K562 (cell line): ENCODE data around the gene TPSAB1.

Experiments
- CBX2 ChIP-seq: fragments of 200-600 bp; sonication (generic); IDR thresholded peaks from one replicate; pipeline ENCODE4 v1.6.1; 2012; ENCODE audit warnings: mild to moderate bottlenecking, low read length, inconsistent platforms; ENCODE audit not compliant: insufficient read depth, poor library complexity, severe bottlenecking
- E2F4 ChIP-seq: sonication (generic); formaldehyde crosslinking; IDR thresholded peaks from 2 replicates; pipeline ENCODE4 v1.8.0; 2022; ENCODE audit warnings: mild to moderate bottlenecking, low read depth, missing genetic modification reagents
- ETS1 ChIP-seq: conservative IDR thresholded peaks from 2 replicates; pipeline ENCODE4 v1.6.1; 2011; ENCODE audit warnings: low read depth, mild to moderate bottlenecking, low read length; ENCODE audit not compliant: control insufficient read depth
- KDM1A ChIP-seq, 2 experiments: fragments of 450-650 bp; IDR thresholded peaks; 2 replicates each; pipeline ENCODE4 v1.6.1; 2016; ENCODE audit warnings: mild to moderate bottlenecking in 2 of 2
- MXI1 ChIP-seq: IDR thresholded peaks from 2 replicates; pipeline ENCODE4 v1.6.1; 2011; ENCODE audit warnings: low read depth, mild to moderate bottlenecking, improper control_type of control experiment, low read length
- POLR2A ChIP-seq: fragments of 450-650 bp; conservative IDR thresholded peaks from 2 replicates; pipeline ENCODE4 v1.6.1; 2016
- TCF7 ChIP-seq: sonication (generic); IDR thresholded peaks from 2 replicates; pipeline ENCODE4 v1.6.1; 2016; ENCODE audit warnings: antibody characterized with exemption, borderline replicate concordance
- ZFP30 ChIP-seq: fragments of 250-450 bp; sonication (Bioruptor Pico); IDR thresholded peaks from 2 replicates; pipeline ENCODE4 v1.8.0; 2022; ENCODE audit warnings: moderate library complexity, mild to moderate bottlenecking, inconsistent platforms, borderline replicate concordance
- ZNF140 ChIP-seq: fragments of 250-450 bp; sonication (Bioruptor Pico); IDR thresholded peaks from 2 replicates; pipeline ENCODE4 v1.8.0; 2021; ENCODE audit warnings: moderate library complexity, mild to moderate bottlenecking, inconsistent platforms

- TF ChIP-seq MXI1: no peak
- no peak for TF ChIP-seq TCF7
- no peak for TF ChIP-seq CBX2
- TF ChIP-seq POLR2A: no peak
- no peak for TF ChIP-seq E2F4
- TF ChIP-seq KDM1A (IDR thresholded peaks at IDR 0.05): no peak
- TF ChIP-seq ZFP30: no peak
- TF ChIP-seq ETS1: no peak
- TF ChIP-seq ZNF140: no peak
Observed at GRCh38 chr16:1218061-1218929, 22.2 kb upstream of the TPSAB1 start.
